NCI-H1930 (cell line): ENCODE measurements around the gene KRT13.
A peak's percentile ranks its signal among the peaks of the same experiment; 100 is the strongest.

ENCODE experiments used
- DNase-seq, 2 experiments: peaks; one replicate each; lab custom pipeline; 2025; lab: John Stamatoyannopoulos, UW

KRT13 gene

GRCh38 chr17:41519501-41520224, 14.3 kb upstream of the KRT13 start:
- no peak for DNase-seq

DNA sequence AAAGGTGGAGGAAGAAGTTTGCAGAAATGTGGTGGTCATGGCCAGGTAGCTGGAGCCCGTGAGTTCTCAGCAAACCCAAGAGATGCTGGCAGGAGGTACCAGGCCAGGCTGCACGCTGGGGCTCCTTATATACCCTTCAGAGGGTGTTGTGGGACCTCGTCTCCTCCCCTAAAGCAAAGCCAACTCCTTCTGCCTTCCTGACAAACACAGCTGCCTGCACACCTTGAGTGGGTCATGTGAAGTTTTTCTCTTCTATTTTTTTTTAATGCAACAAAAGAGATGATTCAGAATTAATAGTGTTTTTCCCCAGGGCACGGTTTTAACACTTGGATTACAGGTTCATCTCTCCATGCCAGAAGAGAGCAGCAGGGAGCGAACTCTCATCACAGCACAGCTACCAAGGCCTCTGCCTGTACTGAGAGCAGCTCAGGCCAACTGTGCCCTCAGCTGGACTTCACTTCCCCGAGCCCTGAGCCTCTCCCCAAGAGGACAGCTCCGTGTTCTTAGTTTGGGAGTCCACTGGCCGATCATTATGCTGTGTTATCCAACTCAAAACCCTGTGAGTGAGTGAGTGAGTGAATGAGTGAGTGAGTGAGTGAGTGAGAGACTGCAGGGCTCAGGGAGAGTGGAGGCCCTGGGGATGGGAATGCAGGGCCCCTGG, 13.5 kb upstream of the KRT13 start, which contains the start of gene KRT15:
Gene KRT15, minus strand, starts transcription at position 102 of the 661 bp plus-strand sequence. Its CDS starts 63 bp downstream, at position 39.
- no peak for DNase-seq

DNA sequence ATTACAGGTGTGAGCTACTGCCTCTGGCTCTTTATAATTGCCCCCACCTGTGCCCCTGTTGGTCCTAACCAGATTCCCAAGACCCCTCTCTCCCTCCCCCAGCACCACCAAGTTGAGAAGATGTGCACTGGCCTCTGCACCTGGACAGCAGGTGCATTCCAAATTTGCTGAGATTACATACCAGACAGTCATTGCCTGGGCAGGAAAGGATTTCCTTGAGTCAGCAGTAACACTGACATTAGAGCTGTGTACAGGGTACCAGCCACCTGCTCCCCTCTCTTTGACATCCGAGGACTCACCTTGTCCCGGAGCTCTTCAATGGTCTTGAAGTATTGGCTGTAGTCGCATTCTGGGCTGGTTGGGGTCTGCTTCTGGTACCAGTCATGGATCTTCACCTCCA, 12.6 kb upstream of the KRT13 start:
- DNase-seq = no peak

GRCh38 chr17:41516830-41517283, 11.4 kb upstream of the KRT13 start:
- DNase-seq = no peak

DNA sequence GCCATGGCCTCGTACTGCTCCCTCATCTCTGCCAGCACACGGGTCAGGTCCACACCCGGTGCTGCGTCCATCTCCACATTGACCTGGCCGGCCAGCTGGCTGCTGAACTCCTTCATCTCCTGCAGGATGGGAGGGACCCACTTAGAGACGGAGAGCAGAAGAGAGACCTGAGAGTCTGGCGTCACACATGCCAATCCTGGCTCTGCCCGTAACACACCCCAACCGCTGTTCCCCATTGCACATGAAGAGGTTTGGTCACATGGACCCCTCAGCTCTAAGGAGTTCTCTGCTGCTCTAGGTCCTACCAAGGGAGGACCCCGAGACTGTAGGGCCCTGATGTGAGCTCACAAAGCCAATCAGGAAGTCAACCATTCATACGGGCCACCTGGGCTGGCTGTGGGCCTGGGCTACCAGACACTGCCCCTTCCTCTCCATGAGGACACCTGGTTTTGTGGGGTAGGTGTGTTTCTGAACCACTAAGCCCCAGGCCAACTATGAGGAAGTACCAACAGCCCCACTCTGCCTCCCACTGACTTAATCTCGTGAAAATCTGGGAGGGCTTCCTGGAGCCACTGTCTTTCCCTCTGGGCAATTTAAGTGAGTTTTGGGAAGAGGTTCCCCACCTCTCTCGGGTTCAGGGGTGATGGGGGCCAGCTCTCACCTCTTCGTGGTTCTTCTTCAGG, 10.9 kb upstream of the KRT13 start:
- no peak for DNase-seq

- DNase-seq = no peak
Measured at GRCh38 chr17:41513168-41513547, 7.7 kb upstream of the KRT13 start.

DNA sequence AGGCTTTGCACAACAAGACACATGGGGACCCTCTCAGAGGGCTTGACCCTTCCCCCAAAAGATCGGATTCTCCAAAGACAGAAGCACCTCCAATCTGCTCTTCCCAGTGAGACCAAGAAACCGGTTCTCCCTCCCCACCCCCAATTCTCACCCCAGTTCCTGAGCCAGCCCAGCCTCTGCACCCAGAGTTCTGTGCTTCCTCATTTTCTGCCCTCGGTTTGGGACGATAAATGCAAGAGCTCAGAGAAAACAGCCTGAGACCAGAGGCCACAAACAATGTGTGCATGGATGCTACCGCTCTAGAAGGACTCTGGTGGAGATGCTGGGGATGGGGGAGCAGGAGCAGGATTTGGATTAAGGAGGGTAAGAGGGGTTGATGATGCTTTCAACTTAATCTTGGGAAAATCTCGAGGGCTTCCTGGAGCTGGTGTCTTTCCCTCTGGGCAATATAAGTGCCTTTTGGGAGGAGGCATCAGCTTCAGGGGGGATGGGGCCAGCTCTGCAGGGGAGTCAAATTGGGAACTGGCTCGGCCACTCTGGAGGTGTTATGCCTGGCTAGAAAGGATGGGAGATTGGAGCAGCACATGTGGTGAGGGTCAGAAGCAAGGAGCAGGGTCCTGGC, 7.2 kb upstream of the KRT13 start:
- no peak for DNase-seq

- DNase-seq = no peak
Measured at GRCh38 chr17:41511716-41512115, 6.3 kb upstream of the KRT13 start.

DNA sequence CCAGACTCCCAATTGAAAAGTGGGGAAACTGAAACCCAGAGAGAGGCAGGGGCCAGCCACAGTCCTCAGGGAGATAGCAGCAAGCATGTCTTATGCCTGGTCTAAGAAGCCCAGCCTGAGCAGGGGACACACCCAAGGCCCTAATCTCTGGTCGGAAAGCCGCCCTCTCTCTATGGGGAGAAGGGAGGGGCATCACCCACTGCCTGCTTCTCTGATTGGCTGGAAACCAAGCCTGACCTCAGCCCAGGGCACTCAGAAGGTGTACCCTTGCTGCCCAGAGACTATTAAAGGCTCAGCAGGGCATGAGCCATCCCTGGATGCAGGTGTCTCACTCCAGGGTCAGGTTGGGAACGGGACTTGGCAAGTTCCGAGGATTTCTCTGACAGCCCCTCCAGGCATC, 5.7 kb upstream of the KRT13 start:
- DNase-seq = no peak

GRCh38 chr17:41510251-41511065, 5.0 kb upstream of the KRT13 start:
- no peak for DNase-seq

DNA sequence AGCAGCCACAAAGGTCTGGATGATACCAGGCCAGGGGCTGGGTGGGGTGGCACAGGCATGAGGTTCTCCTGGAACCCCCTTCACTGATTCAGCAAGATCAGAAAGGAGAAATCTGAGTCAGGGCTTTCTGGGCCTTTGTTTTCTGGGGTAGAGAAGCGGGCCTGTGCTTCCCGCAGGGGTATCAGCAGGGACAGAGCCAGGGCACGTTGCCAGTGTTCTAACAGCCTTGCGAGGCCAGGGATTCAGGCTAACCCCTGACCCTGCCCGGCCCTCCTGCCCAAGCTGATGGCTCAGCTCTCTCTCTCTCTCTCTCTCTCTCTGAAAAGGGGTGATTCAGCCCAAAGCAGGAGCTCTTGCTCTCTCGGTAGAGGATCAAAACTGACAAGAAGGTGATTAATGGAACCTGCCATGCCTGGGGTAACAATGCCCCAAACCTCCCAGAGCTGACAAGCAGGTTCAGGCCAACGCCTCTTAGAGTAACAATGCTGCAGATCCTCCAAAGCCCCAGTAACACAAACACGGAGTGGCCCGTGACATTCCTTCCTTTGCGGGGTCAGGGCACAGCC, 2.0 kb upstream of the KRT13 start:
- DNase-seq = no peak

GRCh38 chr17:41505809-41506767, 676 bp upstream of the KRT13 start:
- no peak for DNase-seq

DNA sequence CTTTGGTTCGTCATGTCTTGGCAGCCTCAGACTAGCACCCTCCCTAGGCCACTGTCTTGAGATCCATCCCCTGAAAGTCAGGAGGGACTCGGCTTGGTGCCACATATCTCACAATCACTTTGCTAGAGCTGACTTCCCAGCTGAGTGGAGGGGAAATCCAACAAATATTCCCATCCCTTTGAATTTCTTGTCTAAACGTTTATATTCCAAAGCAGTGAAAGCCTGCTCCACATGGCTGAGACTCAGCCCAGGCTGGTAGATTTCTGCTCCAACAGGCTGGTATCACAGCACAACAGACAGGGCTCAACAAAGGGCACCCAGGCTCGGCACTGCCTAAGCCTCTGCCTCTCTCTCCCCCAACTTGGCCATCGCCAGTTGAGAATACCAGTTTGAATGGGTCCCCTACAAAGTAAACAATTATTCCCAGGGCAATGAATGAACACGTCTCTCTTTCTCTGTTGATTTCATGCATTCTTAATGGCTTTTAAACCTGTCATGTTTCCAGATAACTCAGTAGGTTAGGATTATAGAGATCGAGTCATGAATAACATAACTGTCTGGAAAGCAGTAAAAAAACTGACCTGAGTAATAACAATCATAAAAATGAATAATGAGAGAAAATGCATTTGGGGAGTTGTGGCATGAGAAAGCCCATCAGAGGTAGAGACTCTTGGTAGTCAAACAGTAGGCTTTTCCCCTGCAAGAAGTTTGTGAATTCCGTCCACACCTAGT, 1.0 kb downstream of the KRT13 start:
- DNase-seq = no peak

DNA sequence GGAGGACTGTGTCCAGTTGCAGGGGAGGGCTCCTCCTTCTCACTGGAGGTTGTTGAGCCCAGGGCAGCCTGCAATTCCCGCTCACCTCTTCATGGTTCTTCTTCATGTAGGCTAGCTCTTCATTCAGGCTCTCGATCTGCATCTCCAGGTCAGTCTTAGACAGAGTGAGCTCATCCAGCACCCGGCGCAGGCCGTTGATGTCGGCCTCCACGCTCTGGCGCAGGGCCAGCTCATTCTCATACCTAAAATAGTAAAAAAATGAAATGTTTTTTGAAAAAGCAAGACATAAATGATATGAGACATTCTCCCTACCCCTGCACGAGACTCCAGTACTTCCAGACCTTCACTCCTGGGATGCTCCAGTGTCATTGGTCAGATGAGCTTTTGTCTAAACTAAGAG, 2.2 kb downstream of the KRT13 start:
- DNase-seq = no peak

- DNase-seq = no peak
Measured at GRCh38 chr17:41500131-41500911, 5.1 kb downstream of the KRT13 start.

- no peak for DNase-seq
Measured at GRCh38 chr17:41499714-41500113, 5.7 kb downstream of the KRT13 start.

- DNase-seq = no peak
Measured at GRCh38 chr17:41498276-41498675, 7.1 kb downstream of the KRT13 start.

DNA sequence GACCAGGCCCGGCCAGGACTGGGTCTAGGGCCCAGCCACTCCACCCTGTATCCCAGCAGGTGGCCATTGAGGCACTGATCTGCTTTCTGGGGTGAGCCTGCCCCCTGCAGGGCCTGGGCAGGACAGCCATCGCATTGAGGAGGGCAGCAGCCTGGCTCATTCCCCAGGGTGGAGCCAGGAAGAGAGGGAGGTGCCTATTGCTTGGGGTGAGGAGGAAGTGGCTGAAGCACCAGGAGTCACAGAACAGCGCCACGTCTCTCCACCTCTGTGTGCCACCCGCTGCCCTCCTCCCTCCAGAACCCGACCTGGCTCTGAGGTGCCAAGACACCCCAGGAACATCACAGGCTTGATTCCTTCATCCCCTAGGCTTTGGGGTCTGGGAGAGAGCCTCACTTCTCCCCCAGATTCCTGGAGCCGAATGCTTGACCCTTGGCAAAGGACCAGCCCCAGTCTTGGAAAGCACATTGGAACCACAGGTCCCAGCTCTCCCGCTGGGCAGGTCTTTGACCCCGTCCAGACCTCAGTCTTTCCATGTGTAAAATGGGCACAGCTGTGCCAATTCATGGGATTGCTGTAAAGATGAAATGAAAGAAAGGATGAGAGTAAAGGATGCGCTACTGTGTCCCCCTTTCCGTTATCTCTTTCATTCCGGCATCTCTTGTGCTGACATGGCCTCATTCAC, 8.5 kb downstream of the KRT13 start:
- DNase-seq = peak in 1 of 2 experiments; percentile 13
